GM06990 (cell line): ENCODE data around the gene FAM171A1.

Experiments used
- DNase-seq: peaks from one replicate; pipeline ENCODE4 v3.0.0-alpha.2; 2011; ENCODE audit not compliant: insufficient read length; ENCODE audit errors: extremely low read depth
- H3K27me3 ChIP-seq: replicated peaks from 2 replicates; pipeline ENCODE4 v1.6.0; 2011; ENCODE audit warnings: low read length; ENCODE audit not compliant: control insufficient read depth, insufficient read depth
- H3K36me3 ChIP-seq: 2 replicates; pipeline ENCODE4 v1.5.1; 2011; ENCODE audit warnings: low read length; ENCODE audit not compliant: control insufficient read depth, insufficient read depth
- H3K4me3 ChIP-seq: replicated peaks from 2 replicates; pipeline ENCODE4 v1.5.1; 2011; ENCODE audit warnings: low read depth, mild to moderate bottlenecking, control low read depth, low read length
- CTCF ChIP-seq: IDR thresholded peaks from 2 replicates; pipeline ENCODE4 v1.5.1; 2011; ENCODE audit warnings: low read length, control low read depth, mild to moderate bottlenecking, inconsistent platforms; ENCODE audit not compliant: insufficient read depth, poor library complexity, severe bottlenecking

The FAM171A1 gene

DNA sequence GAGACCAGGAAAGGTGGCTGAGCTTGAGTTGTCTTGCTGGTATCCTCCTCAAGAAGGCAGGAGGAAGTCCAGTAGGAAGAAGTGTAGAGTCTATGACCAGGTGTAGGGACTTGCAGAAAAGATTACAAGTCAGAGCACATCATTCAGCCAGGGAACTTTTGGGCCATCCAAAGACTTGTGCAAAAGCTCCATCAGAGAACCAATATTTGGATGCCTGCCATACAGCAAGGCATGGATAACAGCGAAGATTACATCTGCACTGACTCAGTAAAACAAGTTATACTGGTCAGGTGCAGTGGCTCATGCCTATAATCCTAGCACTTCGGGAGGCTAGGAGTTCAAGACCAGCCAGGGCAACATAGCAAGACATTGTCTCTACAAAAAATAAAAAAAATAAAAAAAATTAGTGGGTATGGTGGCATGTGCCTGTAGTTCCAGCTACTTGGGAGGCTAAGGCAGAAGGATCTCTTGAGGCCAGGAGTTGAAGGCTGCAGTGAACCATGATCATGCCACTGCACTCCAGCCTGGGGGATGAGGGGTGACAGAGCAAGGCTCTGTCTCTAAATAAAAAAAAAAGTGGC, 189.4 kb downstream of the FAM171A1 start:
- H3K4me3 ChIP-seq: no peak overlapping the region
- no peak for TF ChIP-seq CTCF
- no peak for DNase-seq
- no peaks in the 10 kb centered on the region for H3K36me3 ChIP-seq
- no peaks in the 10 kb centered on the region for H3K27me3 ChIP-seq

- Histone ChIP-seq H3K36me3 (no peaks in the 10 kb centered on the region), H3K4me3 (no peak overlapping the region), H3K27me3 (no peaks in the 10 kb centered on the region)
- TF ChIP-seq CTCF: no peak
- DNase-seq: no peak
Measured at GRCh38 chr10:15180736-15181135, 190.4 kb downstream of the FAM171A1 start.

DNA sequence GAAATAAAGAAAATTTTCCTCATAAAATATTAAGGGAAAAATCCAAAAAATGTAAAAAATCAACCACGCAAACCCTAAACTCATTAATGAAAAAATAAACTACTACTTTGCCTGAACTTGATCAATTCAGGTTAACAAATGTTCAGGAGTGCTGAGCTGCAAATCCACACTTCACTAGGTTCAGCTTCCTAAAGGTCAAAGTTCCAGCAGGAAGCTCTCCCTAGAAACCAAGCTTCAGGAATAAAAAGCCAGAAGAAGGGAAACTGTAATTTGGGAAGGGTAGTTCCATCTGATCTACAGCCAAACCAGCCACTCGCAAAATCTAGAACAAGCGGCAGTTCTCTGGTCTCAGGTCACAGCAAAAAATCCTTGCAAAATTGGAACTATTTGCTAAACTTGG, 194.8 kb downstream of the FAM171A1 start:
- H3K36me3 ChIP-seq: no peaks in the 10 kb centered on the region
- no peaks in the 10 kb centered on the region for H3K27me3 ChIP-seq
- no peak for TF ChIP-seq CTCF
- no peak overlapping the region for H3K4me3 ChIP-seq
- no peak for DNase-seq

- Histone ChIP-seq H3K27me3 (no peaks in the 10 kb centered on the region), H3K36me3 (no peaks in the 10 kb centered on the region), H3K4me3 (no peak overlapping the region)
- DNase-seq: no peak
- no peak for TF ChIP-seq CTCF
Measured at GRCh38 chr10:15175587-15175986, 195.5 kb downstream of the FAM171A1 start.

- Histone ChIP-seq H3K36me3 (no peaks in the 10 kb centered on the region), H3K4me3 (no peak overlapping the region), H3K27me3 (no peaks in the 10 kb centered on the region)
- no peak for DNase-seq
- no peak for TF ChIP-seq CTCF
Measured at GRCh38 chr10:15172306-15172840, 198.7 kb downstream of the FAM171A1 start.
